Natural killer cell (primary cell): ENCODE data around the gene OGFOD1. TPM values are rescaled to one million over a fixed set of nuclear protein-coding genes. Genes with fewer than 3 reads are reported as not detected.

Source experiments
- ATAC-seq, 3 donors: fragments of 150-1000 bp in 2 of 3; fragments of 200-7000 bp in 1 of 3; cut with Tn5 transposase; 1 replicate in 1 of 3; 2 replicates in 2 of 3; pipeline ENCODE4 v1.10.0; 2021; ENCODE audit warnings: mild to moderate bottlenecking in 2 of 3, moderate library complexity in 2 of 3
- DNase-seq, 2 donors: peaks; one replicate each; pipeline versions ENCODE4 v3.0.0 to v3.0.0-alpha.2; 2013 to 2021; ENCODE audit warnings: mixed read lengths in 1 of 2
- H3K27ac ChIP-seq: one replicate; pipeline ENCODE4 v1.5.1; 2013; ENCODE audit warnings: mild to moderate bottlenecking, low read length
- H3K27me3 ChIP-seq: one replicate; pipeline ENCODE4 v1.6.1; 2013; ENCODE audit warnings: low read length; ENCODE audit not compliant: control insufficient read depth, insufficient read depth
- H3K36me3 ChIP-seq: one replicate; pipeline ENCODE4 v1.6.1; 2013; ENCODE audit warnings: low read length; ENCODE audit not compliant: control insufficient read depth, insufficient read depth
- H3K4me1 ChIP-seq: one replicate; pipeline ENCODE4 v1.6.1; 2013; ENCODE audit warnings: low read length; ENCODE audit not compliant: control insufficient read depth, insufficient read depth
- H3K4me3 ChIP-seq: one replicate; pipeline ENCODE4 v1.5.1; 2013; ENCODE audit warnings: low read length
- H3K9me3 ChIP-seq: one replicate; pipeline ENCODE4 v1.6.1; 2013; ENCODE audit warnings: low read length; ENCODE audit not compliant: control insufficient read depth, insufficient read depth
- H3K27ac Mint-ChIP-seq, 2 donors: one replicate each; pipeline ENCODE4 v1.8.0; 2022; ENCODE audit warnings: mild to moderate bottlenecking in 2 of 2, mixed read lengths in 2 of 2, moderate library complexity in 1 of 2
- H3K27me3 Mint-ChIP-seq, 2 donors: one replicate each; pipeline ENCODE4 v1.8.0; 2022; ENCODE audit warnings: low read depth in 2 of 2, mixed read lengths in 2 of 2
- H3K36me3 Mint-ChIP-seq: one replicate; pipeline ENCODE4 v1.8.0; 2022; ENCODE audit warnings: mixed read lengths
- H3K4me1 Mint-ChIP-seq, 2 donors: one replicate each; pipeline ENCODE4 v1.8.0; 2022; ENCODE audit warnings: mixed read lengths in 2 of 2
- H3K4me3 Mint-ChIP-seq: one replicate; pipeline ENCODE4 v1.8.0; 2022; ENCODE audit warnings: mild to moderate bottlenecking, moderate library complexity, mixed read lengths
- H3K9me3 Mint-ChIP-seq, 2 donors: one replicate each; pipeline ENCODE4 v1.8.0; 2022; ENCODE audit warnings: mixed read lengths in 2 of 2
- CTCF ChIP-seq: fragments of 200-600 bp; IDR thresholded peaks from one replicate; pipeline ENCODE4 v1.8.0; 2022; ENCODE audit warnings: antibody characterized with exemption
- WGBS: methylation state at CpG from one replicate; pipeline ENCODE4 v1.1.7; 2013; ENCODE audit warnings: missing lambda C conversion rate; ENCODE audit not compliant: insufficient coverage; 5-methylcytosine and 5-hydroxymethylcytosine counted together
- intact Hi-C: fragments of 100-400 bp; cut with micrococcal nuclease; formaldehyde crosslinking; loops from one replicate; pipeline ENCODE4 v1.14.2; 2022
- total RNA-seq, 4 donors: library from RNA; stranded (reverse); fragments of 120-200 nt in 1 of 4; gene quantifications; one replicate each; pipeline versions ENCODE4 v1.2.3 to v1.2.4, GENCODE V29; 2013 to 2022

The OGFOD1 gene
- total RNA-seq, 3 donors from 2014 or later (not counting 1 experiment from before 2014, with no cell fraction given), result 12.7 to 20.6 (median 13.1) TPM

GRCh38 chr16:56447286-56447685 lies 4.1 kb upstream of the OGFOD1 start:
- Histone ChIP-seq H3K27ac (no peak overlapping the region), H3K36me3 (peaks cover 26% of the 10 kb centered on the region), H3K4me1 (peaks cover 16% of the 10 kb centered on the region), H3K4me3 (no peak overlapping the region), H3K9me3 (no peaks in the 10 kb centered on the region), H3K27me3 (no peaks in the 10 kb centered on the region)
- Mint-ChIP-seq H3K9me3 (no peaks in the 10 kb centered on the region), H3K36me3 (peaks cover 7% of the 10 kb centered on the region), H3K27ac (peak overlapping the region in 1 of 2 donors; percentile 22), H3K4me3 (no peak overlapping the region), H3K27me3 (no peaks in the 10 kb centered on the region), H3K4me1 (peaks cover 42 to 54% of the 10 kb centered on the region in 2 donors)
- no peak for TF ChIP-seq CTCF
- WGBS, result no CpG with 5 or more reads among the region's 2 CpGs
- intact Hi-C loops, result no loop called here
- ATAC-seq, result no peak
- DNase-seq, result no peak

GRCh38 chr16:56448005-56448404 lies 3.3 kb upstream of the OGFOD1 start:
- no peak for TF ChIP-seq CTCF
- H3K27ac ChIP-seq, result no peak overlapping the region

GRCh38 chr16:56450275-56450985 lies 924 bp upstream of the OGFOD1 start:
- TF ChIP-seq CTCF, result no peak
- DNase-seq, result peak in 1 of 2 donors; percentile 14
- Histone ChIP-seq H3K27ac (peak overlapping the region; percentile 70), H3K9me3 (no peaks in the 10 kb centered on the region), H3K36me3 (peaks cover 23% of the 10 kb centered on the region), H3K27me3 (no peaks in the 10 kb centered on the region), H3K4me1 (peaks cover 20% of the 10 kb centered on the region), H3K4me3 (peak overlapping the region; percentile 95)
- peaks cover 51 to 52% of the 10 kb centered on the region in 2 donors for H3K4me1 Mint-ChIP-seq
- H3K27me3 Mint-ChIP-seq, result no peaks in the 10 kb centered on the region
- WGBS, result 15% methylated on average over 12 of the region's 18 CpGs
- H3K36me3 Mint-ChIP-seq, result peaks cover 9% of the 10 kb centered on the region
- peak overlapping the region; percentile 96 for H3K4me3 Mint-ChIP-seq
- H3K9me3 Mint-ChIP-seq, result no peaks in the 10 kb centered on the region
- no peak for ATAC-seq
- intact Hi-C loops, result loop anchor here (2.0 kb wide), 1 partner anchor 26 kb away; the partner anchor contains the start of gene AMFR
- H3K27ac Mint-ChIP-seq, result peak overlapping the region; percentile 89 to 90

More at GRCh38 chr16:56448005-56448404, 3.3 kb upstream of the OGFOD1 start:
- H3K27ac Mint-ChIP-seq, result peak overlapping the region in 1 of 2 donors; percentile 5
- Histone ChIP-seq H3K36me3 (peaks cover 20% of the 10 kb centered on the region), H3K4me3 (no peak overlapping the region), H3K4me1 (peaks cover 20% of the 10 kb centered on the region), H3K27me3 (no peaks in the 10 kb centered on the region), H3K9me3 (no peaks in the 10 kb centered on the region)
- peaks cover 47 to 51% of the 10 kb centered on the region in 2 donors for H3K4me1 Mint-ChIP-seq
- H3K4me3 Mint-ChIP-seq, result no peak overlapping the region
- intact Hi-C loops, result no loop called here
- ATAC-seq, result no peak
- peaks cover under 1% of the 10 kb centered on the region for H3K36me3 Mint-ChIP-seq
- no peaks in the 10 kb centered on the region for H3K27me3 Mint-ChIP-seq
- no peaks in the 10 kb centered on the region for H3K9me3 Mint-ChIP-seq
- no peak for DNase-seq
